Left ventricle myocardium superior (tissue), 1 donor: ENCODE data around the gene DBNDD1. TPM values are rescaled to one million over a fixed set of nuclear protein-coding genes. Genes with fewer than 3 reads are reported as not detected.
A peak's percentile ranks its signal among the peaks of the same experiment; 100 is the strongest.

ENCODE experiments used
- ATAC-seq: fragments of 200-7000 bp; cut with Tn5 transposase; one replicate; pipeline ENCODE4 v1.9.1; 2020; ENCODE audit warnings: mild to moderate bottlenecking, moderate library complexity
- DNase-seq: peaks from one replicate; pipeline ENCODE4 v3.0.0-alpha.2; 2020
- intact Hi-C: fragments of 100-400 bp; cut with micrococcal nuclease; formaldehyde crosslinking; loops from one replicate; pipeline ENCODE4 v1.11.0; 2022
- total RNA-seq: library from RNA; stranded (reverse); fragmentation: NEBNext Ultra II Directional; extraction: Animal tissue kit (Norgen Biotek cat#: 25700); gene quantifications from one replicate; pipeline ENCODE4 v1.2.1, GENCODE V29; 2021
- donor health status: DM: no; HTN: yes; CAD: no; lungs with severe emphysema.

Gene DBNDD1
- total RNA-seq, 1 donor from 2014 or later: 6.3 TPM

- DNase-seq (no peak), ATAC-seq (no peak)
- intact Hi-C loops: no loop called here
Observed at GRCh38 chr16:90040152-90041023, 21.1 kb upstream of the DBNDD1 start.

GRCh38 chr16:90037276-90037675 is 18.0 kb upstream of the DBNDD1 start:
- intact Hi-C loops: no loop called here
- DNase-seq: no peak
- peak; percentile 42 for ATAC-seq

GRCh38 chr16:90035902-90036301 is 16.6 kb upstream of the DBNDD1 start:
- no peak for DNase-seq
- ATAC-seq: no peak
- intact Hi-C loops: no loop called here

GRCh38 chr16:90034504-90034903 is 15.2 kb upstream of the DBNDD1 start:
- intact Hi-C loops: no loop called here
- DNase-seq (no peak), ATAC-seq (no peak)

GRCh38 chr16:90033387-90033786 is 14.1 kb upstream of the DBNDD1 start:
- no peak for ATAC-seq
- intact Hi-C loops: no loop called here
- no peak for DNase-seq

- DNase-seq (no peak), ATAC-seq (no peak)
- intact Hi-C loops: no loop called here
Observed at GRCh38 chr16:90032674-90033331, 13.5 kb upstream of the DBNDD1 start.

- intact Hi-C loops: no loop called here
- no peak for DNase-seq
- no peak for ATAC-seq
Observed at GRCh38 chr16:90031931-90032673, 12.8 kb upstream of the DBNDD1 start.

- intact Hi-C loops: no loop called here
- DNase-seq (no peak), ATAC-seq (no peak)
Observed at GRCh38 chr16:90031186-90031930, 12.1 kb upstream of the DBNDD1 start.

- DNase-seq (no peak), ATAC-seq (peak; percentile 17)
- intact Hi-C loops: no loop called here
Observed at GRCh38 chr16:90028985-90029384, 9.7 kb upstream of the DBNDD1 start.

- intact Hi-C loops: no loop called here
- DNase-seq: no peak
- no peak for ATAC-seq
Observed at GRCh38 chr16:90027611-90028010, 8.4 kb upstream of the DBNDD1 start.

GRCh38 chr16:90026135-90026534 is 6.9 kb upstream of the DBNDD1 start:
- intact Hi-C loops: no loop called here
- ATAC-seq (no peak), DNase-seq (no peak)

- DNase-seq (no peak), ATAC-seq (peak; percentile 35)
- intact Hi-C loops: no loop called here
Observed at GRCh38 chr16:90023078-90023447, 3.8 kb upstream of the DBNDD1 start.

- intact Hi-C loops: no loop called here
- ATAC-seq (peak; percentile 90), DNase-seq (peak; percentile 96)
Observed at GRCh38 chr16:90022209-90023077, 3.2 kb upstream of the DBNDD1 start.

- intact Hi-C loops: no loop called here
- ATAC-seq (peak; percentile 16), DNase-seq (no peak)
Observed at GRCh38 chr16:90020838-90021382, 1.7 kb upstream of the DBNDD1 start.

GRCh38 chr16:90020260-90020837 is 1.1 kb upstream of the DBNDD1 start:
- no peak for ATAC-seq
- DNase-seq: no peak
- intact Hi-C loops: no loop called here

GRCh38 chr16:90019543-90020259 is 445 bp upstream of the DBNDD1 start:
- intact Hi-C loops: no loop called here
- DNase-seq (peak; percentile 63), ATAC-seq (peak; percentile 19)

- intact Hi-C loops: no loop called here
- ATAC-seq (no peak), DNase-seq (no peak)
Observed at GRCh38 chr16:90018297-90018651, 982 bp downstream of the DBNDD1 start.
